VCaP (cell line): Measurements from ENCODE around the gene NCAPG2.

ENCODE experiments used
- H3K27ac ChIP-seq: fragments of 450-650 bp; 2 replicates; pipeline ENCODE4 v1.5.1; 2017
- TF ChIP-seq, protein P1 (sequence below): fragments of 450-650 bp; conservative IDR thresholded peaks from 2 replicates; pipeline ENCODE4 v1.5.1; 2017; ENCODE audit warnings: mild to moderate bottlenecking, moderate library complexity

The NCAPG2 gene

DNA sequence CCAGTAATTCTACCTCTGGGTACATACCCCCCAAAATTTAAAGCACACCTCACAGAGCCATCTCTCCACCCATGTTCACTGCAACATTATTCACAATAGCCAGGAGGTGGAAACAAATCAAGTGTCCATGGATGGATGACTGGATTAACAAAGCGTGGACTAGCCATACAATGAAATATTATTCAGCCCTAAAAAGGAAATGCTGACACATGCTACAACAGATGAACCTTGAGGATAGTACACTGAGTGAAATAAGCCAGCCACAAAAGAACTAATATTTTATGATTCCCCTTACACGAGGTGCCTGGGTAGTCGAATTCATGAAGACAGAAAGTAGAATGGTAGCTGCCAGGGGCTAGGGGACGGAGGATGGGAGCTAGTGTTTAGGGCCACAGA lies 85.9 kb downstream of the NCAPG2 start:
- TF ChIP-seq, protein P1, sequence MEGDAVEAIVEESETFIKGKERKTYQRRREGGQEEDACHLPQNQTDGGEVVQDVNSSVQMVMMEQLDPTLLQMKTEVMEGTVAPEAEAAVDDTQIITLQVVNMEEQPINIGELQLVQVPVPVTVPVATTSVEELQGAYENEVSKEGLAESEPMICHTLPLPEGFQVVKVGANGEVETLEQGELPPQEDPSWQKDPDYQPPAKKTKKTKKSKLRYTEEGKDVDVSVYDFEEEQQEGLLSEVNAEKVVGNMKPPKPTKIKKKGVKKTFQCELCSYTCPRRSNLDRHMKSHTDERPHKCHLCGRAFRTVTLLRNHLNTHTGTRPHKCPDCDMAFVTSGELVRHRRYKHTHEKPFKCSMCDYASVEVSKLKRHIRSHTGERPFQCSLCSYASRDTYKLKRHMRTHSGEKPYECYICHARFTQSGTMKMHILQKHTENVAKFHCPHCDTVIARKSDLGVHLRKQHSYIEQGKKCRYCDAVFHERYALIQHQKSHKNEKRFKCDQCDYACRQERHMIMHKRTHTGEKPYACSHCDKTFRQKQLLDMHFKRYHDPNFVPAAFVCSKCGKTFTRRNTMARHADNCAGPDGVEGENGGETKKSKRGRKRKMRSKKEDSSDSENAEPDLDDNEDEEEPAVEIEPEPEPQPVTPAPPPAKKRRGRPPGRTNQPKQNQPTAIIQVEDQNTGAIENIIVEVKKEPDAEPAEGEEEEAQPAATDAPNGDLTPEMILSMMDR, result no peak
- H3K27ac ChIP-seq, result no peak overlapping the region

DNA sequence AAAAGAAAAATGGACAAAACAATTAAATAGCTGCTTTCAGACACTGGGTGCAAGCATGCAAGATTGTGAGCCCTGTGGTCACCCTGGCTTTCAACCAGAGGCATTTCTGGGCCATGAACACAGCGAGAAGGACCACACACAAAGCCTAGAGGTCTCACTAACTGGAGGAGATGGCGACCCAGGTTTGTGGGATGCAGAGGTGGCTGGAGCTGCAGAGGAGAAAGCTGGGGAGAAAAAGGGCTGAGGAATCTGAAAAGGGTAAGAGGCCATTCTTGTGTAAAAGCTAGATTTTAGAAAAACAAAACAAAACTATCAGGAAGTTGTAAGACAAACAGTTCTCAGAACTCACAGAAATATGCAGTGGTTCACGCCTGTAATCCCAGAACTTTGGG lies 86.9 kb downstream of the NCAPG2 start:
- no peak overlapping the region for H3K27ac ChIP-seq
- TF ChIP-seq, protein P1, result no peak

DNA sequence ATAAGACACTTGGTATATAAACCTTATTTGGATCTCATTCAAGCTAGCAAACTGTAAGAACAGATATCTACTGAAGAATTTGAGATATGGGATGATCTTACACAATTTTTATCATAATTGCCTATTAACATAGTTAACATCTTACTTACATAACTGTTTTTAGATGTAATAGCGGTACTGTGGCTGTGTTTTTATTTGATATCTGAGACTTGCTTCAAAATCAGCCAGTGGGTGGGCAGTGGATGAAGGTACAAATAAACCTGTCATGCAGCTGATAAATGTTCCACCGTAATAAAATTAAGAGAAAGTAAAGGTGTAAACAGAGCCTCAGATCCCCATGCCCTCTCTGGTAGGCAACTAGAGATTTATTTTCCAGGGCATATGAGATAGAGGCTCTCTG lies 88.6 kb downstream of the NCAPG2 start:
- no peak overlapping the region for H3K27ac ChIP-seq
- TF ChIP-seq, protein P1, result no peak

DNA sequence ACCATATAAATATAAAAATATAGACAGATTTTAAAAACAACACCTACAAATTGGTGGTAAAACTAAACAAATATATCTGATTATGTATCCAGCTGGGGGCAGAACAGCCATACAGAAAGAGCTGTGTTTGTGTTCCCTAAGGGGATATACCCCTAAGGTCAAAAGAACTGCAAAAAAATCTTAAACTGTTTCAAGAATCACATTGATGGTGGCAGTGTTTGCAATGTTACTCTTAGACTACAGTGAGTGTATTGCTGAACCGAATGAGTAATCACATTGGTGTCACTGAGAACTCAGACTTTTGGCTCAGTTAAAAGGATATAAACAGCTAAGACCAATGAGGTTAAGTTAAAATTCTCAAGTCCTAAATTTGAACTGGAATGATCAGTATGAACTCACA lies 89.9 kb downstream of the NCAPG2 start:
- H3K27ac ChIP-seq, result no peak overlapping the region
- TF ChIP-seq, protein P1, result no peak

DNA sequence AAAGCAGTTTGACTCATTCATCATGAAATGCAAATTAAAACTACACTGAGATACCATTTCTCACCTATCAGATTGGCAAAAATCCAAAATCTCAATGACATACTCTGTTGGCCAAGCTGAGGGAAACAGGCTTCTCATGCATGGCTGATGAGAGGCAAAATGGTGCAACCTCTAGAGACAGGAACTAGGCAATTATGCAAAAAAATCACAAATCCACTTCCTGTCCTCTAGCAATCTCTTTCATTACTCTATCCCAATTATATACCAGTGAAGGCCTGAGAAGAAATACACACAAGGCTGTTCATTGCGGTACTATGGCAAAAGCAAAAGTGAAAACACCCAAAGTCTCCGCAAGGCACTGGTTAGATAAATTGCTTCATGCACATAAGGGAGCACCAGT lies 91.1 kb downstream of the NCAPG2 start:
- no peak overlapping the region for H3K27ac ChIP-seq
- TF ChIP-seq, protein P1, result no peak

DNA sequence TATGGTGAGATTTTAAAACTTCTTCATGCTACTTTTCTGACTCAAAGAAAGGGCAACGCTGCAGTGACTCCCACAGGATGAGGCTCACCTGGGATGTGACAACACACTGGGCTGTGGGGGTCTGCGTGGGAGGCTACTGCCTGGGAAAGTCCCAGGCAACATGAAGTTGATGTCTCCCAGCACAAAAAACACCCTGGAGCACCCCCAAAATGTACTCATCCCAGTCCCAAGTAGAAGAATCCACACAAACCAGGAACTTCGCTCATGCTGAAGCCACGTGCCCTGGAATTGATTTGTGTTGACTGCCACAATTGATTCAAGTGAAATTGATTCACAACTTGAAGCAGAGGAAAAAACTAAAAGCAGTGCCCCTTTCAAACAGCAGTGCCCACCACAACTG lies 92.1 kb downstream of the NCAPG2 start:
- TF ChIP-seq, protein P1, result no peak
- H3K27ac ChIP-seq, result no peak overlapping the region

DNA sequence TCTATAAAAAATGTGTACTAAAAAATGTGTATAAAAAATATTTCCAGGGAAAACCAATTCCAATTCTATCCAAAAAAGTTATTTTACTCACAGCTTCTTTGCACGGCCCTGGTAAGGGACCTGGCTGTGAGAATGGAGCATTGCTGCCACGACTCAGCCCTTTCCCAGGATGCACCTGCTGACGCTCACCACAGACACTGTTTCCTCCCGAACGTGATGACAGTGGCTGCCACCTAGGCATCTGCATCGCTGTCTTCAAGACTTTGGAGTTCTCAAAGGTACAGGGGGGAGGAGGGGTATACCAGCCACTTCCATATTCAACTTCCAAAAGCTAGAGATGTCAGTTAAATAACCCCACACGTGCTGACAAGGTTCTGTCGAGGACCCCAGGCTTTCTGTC lies 93.1 kb downstream of the NCAPG2 start:
- TF ChIP-seq, protein P1, result no peak
- no peak overlapping the region for H3K27ac ChIP-seq
